Measurements from ENCODE around the gene COL6A5. TPM values are rescaled to one million over a fixed set of nuclear protein-coding genes. Genes with fewer than 3 reads are reported as not detected.

The COL6A5 gene
- total and polyA plus RNA-seq, 4 donors, result 0.01 to 0.09 TPM; not detected in 2

DNA sequence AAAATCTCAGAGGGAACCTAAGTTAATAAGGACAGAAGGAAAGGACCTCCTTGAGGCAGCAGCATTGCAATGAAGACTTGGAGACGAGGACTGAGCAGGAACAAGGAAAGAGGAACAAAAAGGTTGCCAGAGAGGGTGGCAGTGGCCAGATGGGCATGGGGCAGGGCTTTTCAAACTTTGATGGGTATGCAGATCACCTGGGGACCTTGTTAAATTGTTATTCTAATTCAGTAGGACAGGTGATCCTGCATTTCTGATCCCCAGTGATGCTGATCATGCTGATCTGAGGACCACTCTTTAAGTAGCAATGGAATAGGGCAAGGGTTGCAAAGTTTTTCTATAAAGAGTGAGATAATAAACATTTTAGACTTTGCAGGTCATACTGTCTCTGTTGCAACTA, 182.6 kb downstream of the COL6A5 start:
- 62% methylated on average over 1 of the region's 1 CpG for WGBS
- H3K9ac ChIP-seq (ENCODE audit: low read depth in 1 of 2, low read length in 2 of 2), result no peak overlapping the region
- no peak for TF ChIP-seq FOXA2 (IDR thresholded peaks at IDR 0.05)
- TF ChIP-seq NR2F2 (IDR thresholded peaks at IDR 0.05), result no peak
- no peak for TF ChIP-seq JUND (IDR thresholded peaks at IDR 0.05)
- TF ChIP-seq, protein P1, sequence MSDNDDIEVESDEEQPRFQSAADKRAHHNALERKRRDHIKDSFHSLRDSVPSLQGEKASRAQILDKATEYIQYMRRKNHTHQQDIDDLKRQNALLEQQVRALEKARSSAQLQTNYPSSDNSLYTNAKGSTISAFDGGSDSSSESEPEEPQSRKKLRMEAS (IDR thresholded peaks at IDR 0.05), result no peak
- no peak for TF ChIP-seq RAD21 (IDR thresholded peaks at IDR 0.05)
- TF ChIP-seq, protein P2, sequence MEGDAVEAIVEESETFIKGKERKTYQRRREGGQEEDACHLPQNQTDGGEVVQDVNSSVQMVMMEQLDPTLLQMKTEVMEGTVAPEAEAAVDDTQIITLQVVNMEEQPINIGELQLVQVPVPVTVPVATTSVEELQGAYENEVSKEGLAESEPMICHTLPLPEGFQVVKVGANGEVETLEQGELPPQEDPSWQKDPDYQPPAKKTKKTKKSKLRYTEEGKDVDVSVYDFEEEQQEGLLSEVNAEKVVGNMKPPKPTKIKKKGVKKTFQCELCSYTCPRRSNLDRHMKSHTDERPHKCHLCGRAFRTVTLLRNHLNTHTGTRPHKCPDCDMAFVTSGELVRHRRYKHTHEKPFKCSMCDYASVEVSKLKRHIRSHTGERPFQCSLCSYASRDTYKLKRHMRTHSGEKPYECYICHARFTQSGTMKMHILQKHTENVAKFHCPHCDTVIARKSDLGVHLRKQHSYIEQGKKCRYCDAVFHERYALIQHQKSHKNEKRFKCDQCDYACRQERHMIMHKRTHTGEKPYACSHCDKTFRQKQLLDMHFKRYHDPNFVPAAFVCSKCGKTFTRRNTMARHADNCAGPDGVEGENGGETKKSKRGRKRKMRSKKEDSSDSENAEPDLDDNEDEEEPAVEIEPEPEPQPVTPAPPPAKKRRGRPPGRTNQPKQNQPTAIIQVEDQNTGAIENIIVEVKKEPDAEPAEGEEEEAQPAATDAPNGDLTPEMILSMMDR (IDR thresholded peaks at IDR 0.05; ENCODE audit: low read depth, low read length, missing input control), result no peak
- TF ChIP-seq YY1 (IDR thresholded peaks at IDR 0.05), result no peak
- TF ChIP-seq SP1 (IDR thresholded peaks at IDR 0.05), result no peak
- no peak for TF ChIP-seq GABPA (IDR thresholded peaks at IDR 0.05 in 1 of 2, conservative IDR thresholded peaks at IDR 0.05 in 1 of 2)
- TF ChIP-seq, protein P3, sequence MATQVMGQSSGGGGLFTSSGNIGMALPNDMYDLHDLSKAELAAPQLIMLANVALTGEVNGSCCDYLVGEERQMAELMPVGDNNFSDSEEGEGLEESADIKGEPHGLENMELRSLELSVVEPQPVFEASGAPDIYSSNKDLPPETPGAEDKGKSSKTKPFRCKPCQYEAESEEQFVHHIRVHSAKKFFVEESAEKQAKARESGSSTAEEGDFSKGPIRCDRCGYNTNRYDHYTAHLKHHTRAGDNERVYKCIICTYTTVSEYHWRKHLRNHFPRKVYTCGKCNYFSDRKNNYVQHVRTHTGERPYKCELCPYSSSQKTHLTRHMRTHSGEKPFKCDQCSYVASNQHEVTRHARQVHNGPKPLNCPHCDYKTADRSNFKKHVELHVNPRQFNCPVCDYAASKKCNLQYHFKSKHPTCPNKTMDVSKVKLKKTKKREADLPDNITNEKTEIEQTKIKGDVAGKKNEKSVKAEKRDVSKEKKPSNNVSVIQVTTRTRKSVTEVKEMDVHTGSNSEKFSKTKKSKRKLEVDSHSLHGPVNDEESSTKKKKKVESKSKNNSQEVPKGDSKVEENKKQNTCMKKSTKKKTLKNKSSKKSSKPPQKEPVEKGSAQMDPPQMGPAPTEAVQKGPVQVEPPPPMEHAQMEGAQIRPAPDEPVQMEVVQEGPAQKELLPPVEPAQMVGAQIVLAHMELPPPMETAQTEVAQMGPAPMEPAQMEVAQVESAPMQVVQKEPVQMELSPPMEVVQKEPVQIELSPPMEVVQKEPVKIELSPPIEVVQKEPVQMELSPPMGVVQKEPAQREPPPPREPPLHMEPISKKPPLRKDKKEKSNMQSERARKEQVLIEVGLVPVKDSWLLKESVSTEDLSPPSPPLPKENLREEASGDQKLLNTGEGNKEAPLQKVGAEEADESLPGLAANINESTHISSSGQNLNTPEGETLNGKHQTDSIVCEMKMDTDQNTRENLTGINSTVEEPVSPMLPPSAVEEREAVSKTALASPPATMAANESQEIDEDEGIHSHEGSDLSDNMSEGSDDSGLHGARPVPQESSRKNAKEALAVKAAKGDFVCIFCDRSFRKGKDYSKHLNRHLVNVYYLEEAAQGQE (IDR thresholded peaks at IDR 0.05), result no peak
- no peak for TF ChIP-seq EGR1 (IDR thresholded peaks at IDR 0.05; ENCODE audit: low read depth in 2 of 2)
- no peak for TF ChIP-seq HNF4G (IDR thresholded peaks at IDR 0.05)
- TF ChIP-seq FOXA1 (IDR thresholded peaks at IDR 0.05), result no peak
- TF ChIP-seq, protein P4, sequence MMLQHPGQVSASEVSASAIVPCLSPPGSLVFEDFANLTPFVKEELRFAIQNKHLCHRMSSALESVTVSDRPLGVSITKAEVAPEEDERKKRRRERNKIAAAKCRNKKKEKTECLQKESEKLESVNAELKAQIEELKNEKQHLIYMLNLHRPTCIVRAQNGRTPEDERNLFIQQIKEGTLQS (IDR thresholded peaks at IDR 0.05), result no peak
- TF ChIP-seq RXRA (IDR thresholded peaks at IDR 0.05), result no peak
- TF ChIP-seq HNF4A (conservative IDR thresholded peaks at IDR 0.05), result no peak
- TF ChIP-seq, protein P5, sequence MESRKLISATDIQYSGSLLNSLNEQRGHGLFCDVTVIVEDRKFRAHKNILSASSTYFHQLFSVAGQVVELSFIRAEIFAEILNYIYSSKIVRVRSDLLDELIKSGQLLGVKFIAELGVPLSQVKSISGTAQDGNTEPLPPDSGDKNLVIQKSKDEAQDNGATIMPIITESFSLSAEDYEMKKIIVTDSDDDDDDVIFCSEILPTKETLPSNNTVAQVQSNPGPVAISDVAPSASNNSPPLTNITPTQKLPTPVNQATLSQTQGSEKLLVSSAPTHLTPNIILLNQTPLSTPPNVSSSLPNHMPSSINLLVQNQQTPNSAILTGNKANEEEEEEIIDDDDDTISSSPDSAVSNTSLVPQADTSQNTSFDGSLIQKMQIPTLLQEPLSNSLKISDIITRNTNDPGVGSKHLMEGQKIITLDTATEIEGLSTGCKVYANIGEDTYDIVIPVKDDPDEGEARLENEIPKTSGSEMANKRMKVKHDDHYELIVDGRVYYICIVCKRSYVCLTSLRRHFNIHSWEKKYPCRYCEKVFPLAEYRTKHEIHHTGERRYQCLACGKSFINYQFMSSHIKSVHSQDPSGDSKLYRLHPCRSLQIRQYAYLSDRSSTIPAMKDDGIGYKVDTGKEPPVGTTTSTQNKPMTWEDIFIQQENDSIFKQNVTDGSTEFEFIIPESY (IDR thresholded peaks at IDR 0.05), result no peak
- no peak for TF ChIP-seq TAF1 (conservative IDR thresholded peaks at IDR 0.05)
- H3K4me1 ChIP-seq (ENCODE audit: control insufficient read depth in 4 of 4, insufficient read depth in 4 of 4, low read length in 3 of 4), result no peaks in the 10 kb centered on the region
- DNase-seq (ENCODE audit: low spot score), result no peak
- H3K27ac ChIP-seq (ENCODE audit: low read depth in 1 of 2, low read length in 2 of 2), result no peak overlapping the region
- no peaks in the 10 kb centered on the region for H3K36me3 ChIP-seq (ENCODE audit: control insufficient read depth in 4 of 4, insufficient read depth in 3 of 4, low read depth in 1 of 4, low read length in 3 of 4)
- no peaks in the 10 kb centered on the region for H3K9me3 ChIP-seq (ENCODE audit: control insufficient read depth in 4 of 4, low read length in 3 of 4)
- H3K27me3 ChIP-seq (ENCODE audit: control insufficient read depth in 4 of 4, insufficient read depth in 4 of 4, low read length in 3 of 4), result no peaks in the 10 kb centered on the region
- no peak overlapping the region for H3K4me3 ChIP-seq (ENCODE audit: low read depth in 1 of 3, low read length in 3 of 3)
